Activated CD4-positive, alpha-beta T cell treated with anti-CD3 and anti-CD28 coated beads, Interleukin-2, amount 10 ng/mL, durations not matched to agents 24 days and 14 days (primary cell): Measurements from ENCODE around the gene DNAJC4. TPM values are rescaled to one million over a fixed set of nuclear protein-coding genes. Genes with fewer than 3 reads are reported as not detected.
"Not testable (repeated sequence)": the region's sequence is repeated elsewhere in the genome, so short reads cannot be mapped to it uniquely, and the experiment has no call there.

Source experiments
- DNase-seq: peaks from one replicate; pipeline ENCODE4 v3.0.0; 2022
- H3K27ac Mint-ChIP-seq: one replicate; pipeline ENCODE4 v1.8.0; 2022; ENCODE audit warnings: mild to moderate bottlenecking, mixed read lengths
- H3K27me3 Mint-ChIP-seq: one replicate; pipeline ENCODE4 v1.8.0; 2022; ENCODE audit warnings: mixed read lengths
- H3K36me3 Mint-ChIP-seq: one replicate; pipeline ENCODE4 v1.8.0; 2022; ENCODE audit warnings: low read depth, mild to moderate bottlenecking, mixed read lengths
- H3K4me1 Mint-ChIP-seq: one replicate; pipeline ENCODE4 v1.8.0; 2021; ENCODE audit warnings: mixed read lengths
- H3K4me3 Mint-ChIP-seq: one replicate; pipeline ENCODE4 v1.8.0; 2022; ENCODE audit warnings: mild to moderate bottlenecking, moderate library complexity, mixed read lengths
- H3K9me3 Mint-ChIP-seq: one replicate; pipeline ENCODE4 v1.8.0; 2021; ENCODE audit warnings: mixed read lengths
- intact Hi-C: fragments of 100-400 bp; cut with micrococcal nuclease; formaldehyde crosslinking; loops from one replicate; pipeline ENCODE4 v1.15.1; 2023
- total RNA-seq: library from RNA; stranded (reverse); gene quantifications from 2 replicates; pipeline ENCODE4 v1.2.3, GENCODE V29; 2022

The DNAJC4 gene
- total RNA-seq, 1 donor from 2014 or later = 19.9 TPM

GRCh38 chr11:64239662-64240434 is 9.5 kb downstream of the DNAJC4 start:
- Mint-ChIP-seq H3K36me3 (peaks cover 41% of the 10 kb centered on the region), H3K27me3 (no peaks in the 10 kb centered on the region), H3K4me1 (peaks cover 44% of the 10 kb centered on the region), H3K4me3 (peak overlapping the region; percentile 95), H3K27ac (peak overlapping the region; percentile 97), H3K9me3 (no peaks in the 10 kb centered on the region)
- intact Hi-C loops = loop anchor here (2.0 to 10.0 kb wide), 5 partner anchors 33 to 1635 kb away; partner anchors contain the start of genes BAD, FERMT3, GPR137 and MTA2
- no peak for DNase-seq

DNA sequence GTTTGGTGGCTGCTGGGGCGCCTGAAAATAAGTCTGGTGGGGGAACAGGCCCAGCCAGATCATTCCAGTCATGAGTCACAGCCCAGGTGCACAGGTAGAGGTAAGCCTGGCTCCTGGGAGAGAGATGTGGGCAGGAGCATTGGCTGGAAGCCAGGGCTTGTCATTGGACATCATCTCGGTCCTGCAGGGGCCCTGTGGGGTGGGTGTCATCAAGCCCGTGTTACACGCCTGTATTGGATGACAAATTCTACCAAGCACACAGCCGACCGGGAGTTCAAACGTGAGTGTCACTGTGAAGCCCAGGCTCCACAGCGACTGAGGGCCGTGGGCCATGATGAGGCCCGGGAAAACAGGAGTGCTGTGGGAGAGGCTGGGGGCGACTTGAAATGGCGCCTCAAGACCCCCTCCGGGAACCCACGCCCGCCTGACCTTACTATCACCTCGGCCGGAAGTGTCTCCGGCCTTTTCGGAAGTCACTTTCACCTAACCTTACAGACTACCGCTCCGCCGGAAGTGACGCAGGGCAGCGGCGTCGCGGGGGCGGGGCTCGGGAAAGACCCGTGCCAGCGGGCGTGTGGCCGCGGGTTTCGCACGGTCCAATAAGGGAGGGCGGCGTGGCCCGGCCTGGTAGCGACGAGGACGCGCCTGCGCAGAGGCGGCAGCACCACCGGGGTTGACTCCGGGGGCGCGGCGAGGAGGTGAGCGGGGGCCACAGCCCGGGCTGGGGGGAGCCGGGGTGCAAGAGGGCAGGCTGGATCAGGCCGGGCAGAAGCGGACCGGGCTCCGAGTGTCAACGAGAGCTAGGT is 10.3 kb downstream of the DNAJC4 start, which contains the start of gene FKBP2:
FKBP2 (plus strand) TSS at position 661 of the 806 bp plus-strand sequence. CDS start 1,293 bp downstream, outside the sequence.
- Mint-ChIP-seq H3K27me3 (no peaks in the 10 kb centered on the region), H3K36me3 (peaks cover 41% of the 10 kb centered on the region), H3K27ac (peak within 1 kb of the TSS; percentile 97), H3K4me1 (peaks cover 40% of the 10 kb centered on the region), H3K9me3 (no peaks in the 10 kb centered on the region), H3K4me3 (peak within 1 kb of the TSS; percentile 95)
- intact Hi-C loops = loop anchor here (1.0 to 10.0 kb wide), 7 partner anchors 10 to 1636 kb away; partner anchors contain the start of genes BAD, DNAJC4, FERMT3 and GPR137
- peak; percentile 100 for DNase-seq

DNA sequence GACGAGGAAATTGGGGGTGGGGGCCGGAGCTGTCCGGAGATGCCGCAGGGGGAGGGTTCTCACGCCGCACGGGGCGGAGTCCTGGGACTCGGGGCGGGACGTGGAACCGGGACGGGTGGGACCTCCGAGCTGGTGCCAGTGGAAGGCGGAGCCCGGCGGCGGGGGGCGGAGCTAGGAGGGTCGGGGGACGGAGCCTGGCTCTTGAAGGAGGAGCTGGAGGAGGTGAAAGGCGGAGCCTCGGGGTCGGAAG is 10.8 kb downstream of the DNAJC4 start:
- no peaks in the 10 kb centered on the region for H3K27me3 Mint-ChIP-seq

DNA sequence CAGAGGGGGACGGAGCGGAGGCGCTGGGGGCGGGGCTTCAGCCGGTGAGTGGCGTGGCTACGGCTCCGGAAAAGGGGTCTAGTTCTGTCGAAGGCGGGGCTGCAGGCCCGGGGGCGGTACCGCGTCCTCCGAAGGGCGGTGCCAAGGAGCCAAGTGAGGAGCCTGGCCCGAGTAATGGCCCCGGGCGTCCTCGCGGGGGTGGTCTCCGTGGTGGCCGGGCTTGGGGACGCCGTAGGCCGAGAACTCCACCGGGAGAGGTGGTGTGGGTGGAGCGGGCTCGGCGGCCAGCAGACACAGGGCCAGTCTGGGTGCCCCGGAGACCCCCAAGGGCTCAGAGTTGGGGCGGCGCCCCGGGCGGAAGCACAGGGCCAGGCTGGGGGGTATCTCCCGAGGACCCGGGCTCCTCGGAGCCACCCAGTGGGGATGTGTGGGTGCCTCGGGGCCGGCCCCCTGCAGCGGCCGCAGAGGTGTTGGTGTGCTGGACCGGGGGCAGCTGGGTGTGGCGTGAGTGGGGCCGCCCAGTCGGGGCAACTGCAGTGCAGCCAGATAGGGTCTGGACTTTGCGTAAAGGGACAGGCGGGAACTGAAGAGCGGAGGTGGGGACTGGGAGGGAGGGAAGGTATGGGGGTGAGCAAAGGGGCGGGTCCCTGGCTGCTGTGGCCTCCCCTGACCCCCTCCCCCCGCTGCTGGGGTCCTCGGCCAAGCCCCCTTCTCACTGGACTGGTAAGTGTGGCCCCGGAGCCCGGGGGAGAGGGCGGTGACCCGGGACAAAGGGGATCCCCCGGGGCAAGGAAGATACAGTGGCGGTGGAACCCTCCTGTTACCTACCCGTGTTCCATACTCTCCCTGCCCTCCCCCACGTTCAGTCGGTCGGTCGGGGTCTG is 11.4 kb downstream of the DNAJC4 start:
- H3K9me3 Mint-ChIP-seq = no peaks in the 10 kb centered on the region
- H3K27me3 Mint-ChIP-seq = no peaks in the 10 kb centered on the region
- H3K4me1 Mint-ChIP-seq = peaks cover 39% of the 10 kb centered on the region
- peak overlapping the region; percentile 95 for H3K4me3 Mint-ChIP-seq
- intact Hi-C loops = loop anchor here (1.0 to 10.0 kb wide), 7 partner anchors 11 to 1637 kb away; partner anchors contain the start of genes BAD, DNAJC4, FERMT3 and GPR137
- peak overlapping the region; percentile 97 for H3K27ac Mint-ChIP-seq
- no peak for DNase-seq
- H3K36me3 Mint-ChIP-seq = peaks cover 41% of the 10 kb centered on the region

More for the DNA sequence above, 10.8 kb downstream of the DNAJC4 start:
- Mint-ChIP-seq H3K36me3 (peaks cover 41% of the 10 kb centered on the region), H3K4me1 (peaks cover 39% of the 10 kb centered on the region), H3K27ac (peak overlapping the region; percentile 97), H3K4me3 (peak overlapping the region; percentile 95), H3K9me3 (no peaks in the 10 kb centered on the region)
- intact Hi-C loops = loop anchor here (1.0 to 10.0 kb wide), 7 partner anchors 11 to 1636 kb away; partner anchors contain the start of genes BAD, DNAJC4, FERMT3 and GPR137
- DNase-seq = peak; percentile 100

GRCh38 chr11:64243236-64243854 is 13.0 kb downstream of the DNAJC4 start:
- peak overlapping the region; percentile 16 for H3K27ac Mint-ChIP-seq
- H3K4me1 Mint-ChIP-seq = peaks cover 32% of the 10 kb centered on the region
- peaks cover 31% of the 10 kb centered on the region for H3K36me3 Mint-ChIP-seq
- H3K27me3 Mint-ChIP-seq = no peaks in the 10 kb centered on the region
- no peaks in the 10 kb centered on the region for H3K9me3 Mint-ChIP-seq
- intact Hi-C loops = loop anchor here (10.0 kb wide), 1 partner anchor 1639 kb away; the partner anchor contains the start of gene MTA2
- no peak for DNase-seq
- H3K4me3 Mint-ChIP-seq = peak overlapping the region; percentile 95

DNA sequence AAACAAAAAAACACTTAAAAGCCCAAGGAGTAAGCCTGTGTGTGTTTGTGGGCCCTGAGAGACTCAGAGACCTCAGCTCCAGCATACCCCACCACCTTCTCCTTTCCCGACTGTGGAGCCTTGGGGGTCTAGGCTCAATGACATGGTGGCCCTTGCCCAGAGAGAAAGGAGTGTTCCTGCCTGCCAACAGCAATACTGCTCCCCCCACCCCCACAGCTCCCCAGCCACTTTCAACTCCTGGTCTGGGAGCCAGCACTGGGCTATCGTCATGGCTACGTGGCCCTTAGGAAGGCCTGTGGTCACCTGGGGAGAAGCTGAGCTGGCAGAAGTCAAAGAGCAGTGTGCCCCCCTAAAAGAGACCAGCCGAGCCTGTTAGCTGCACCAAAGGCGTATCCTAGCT is 13.8 kb downstream of the DNAJC4 start:
- Mint-ChIP-seq H3K27me3 (no peaks in the 10 kb centered on the region), H3K4me3 (peak overlapping the region; percentile 95)

DNA sequence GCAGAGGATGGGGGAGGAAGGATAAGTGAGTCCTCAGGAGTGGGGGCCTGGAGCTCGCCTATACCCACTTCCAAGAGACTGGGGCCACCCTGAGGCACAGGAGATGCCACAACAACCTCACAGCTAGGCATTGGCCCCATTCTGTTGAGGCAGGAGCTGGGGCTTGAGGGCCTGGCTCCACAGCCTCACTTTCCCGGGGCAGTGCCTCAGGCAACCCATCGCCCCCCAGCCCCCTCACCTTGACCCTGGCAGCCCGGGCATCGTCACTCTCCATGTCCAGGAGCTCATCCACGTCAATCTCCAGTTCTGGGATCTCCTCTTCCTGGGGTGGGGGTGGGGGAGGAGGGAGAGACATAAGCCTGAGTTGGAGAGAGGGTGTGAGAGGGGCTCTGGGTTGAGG is 14.6 kb downstream of the DNAJC4 start:
- Mint-ChIP-seq H3K27me3 (no peaks in the 10 kb centered on the region), H3K4me1 (peaks cover 26% of the 10 kb centered on the region), H3K36me3 (peaks cover 27% of the 10 kb centered on the region), H3K4me3 (peak overlapping the region; percentile 90), H3K27ac (peak overlapping the region; percentile 41), H3K9me3 (no peaks in the 10 kb centered on the region)
- intact Hi-C loops = loop anchor here (10.0 kb wide), 1 partner anchor 1640 kb away; the partner anchor contains the start of gene MTA2
- no peak for DNase-seq

More for the DNA sequence above, 13.8 kb downstream of the DNAJC4 start:
- no peaks in the 10 kb centered on the region for H3K9me3 Mint-ChIP-seq
- DNase-seq = no peak
- H3K27ac Mint-ChIP-seq = peak overlapping the region; percentile 45
- peaks cover 27% of the 10 kb centered on the region for H3K36me3 Mint-ChIP-seq
- intact Hi-C loops = loop anchor here (10.0 kb wide), 1 partner anchor 1639 kb away; the partner anchor contains the start of gene MTA2
- H3K4me1 Mint-ChIP-seq = peaks cover 26% of the 10 kb centered on the region

- DNase-seq = no peak
- peak overlapping the region; percentile 94 for H3K27ac Mint-ChIP-seq
- peak overlapping the region; percentile 90 for H3K4me3 Mint-ChIP-seq
- H3K4me1 Mint-ChIP-seq = peaks cover 24% of the 10 kb centered on the region
- H3K27me3 Mint-ChIP-seq = no peaks in the 10 kb centered on the region
- H3K9me3 Mint-ChIP-seq = no peaks in the 10 kb centered on the region
- intact Hi-C loops = loop anchor here (10.0 kb wide), 1 partner anchor 1641 kb away; the partner anchor contains the start of gene MTA2
- H3K36me3 Mint-ChIP-seq = peaks cover 23% of the 10 kb centered on the region
Measured at GRCh38 chr11:64245401-64245796, 15.1 kb downstream of the DNAJC4 start.

- peak; percentile 82 for DNase-seq
- H3K36me3 Mint-ChIP-seq = peaks cover 20% of the 10 kb centered on the region
- H3K4me3 Mint-ChIP-seq = peak overlapping the region; percentile 90
- intact Hi-C loops = loop anchor here (1.0 to 10.0 kb wide), 2 partner anchors 59 to 1641 kb away; partner anchors contain the start of genes ESRRA and MTA2
- H3K27me3 Mint-ChIP-seq = no peaks in the 10 kb centered on the region
- H3K27ac Mint-ChIP-seq = peak overlapping the region; percentile 94
- no peaks in the 10 kb centered on the region for H3K9me3 Mint-ChIP-seq
- H3K4me1 Mint-ChIP-seq = peaks cover 24% of the 10 kb centered on the region
Measured at GRCh38 chr11:64245797-64246620, 15.7 kb downstream of the DNAJC4 start.

DNA sequence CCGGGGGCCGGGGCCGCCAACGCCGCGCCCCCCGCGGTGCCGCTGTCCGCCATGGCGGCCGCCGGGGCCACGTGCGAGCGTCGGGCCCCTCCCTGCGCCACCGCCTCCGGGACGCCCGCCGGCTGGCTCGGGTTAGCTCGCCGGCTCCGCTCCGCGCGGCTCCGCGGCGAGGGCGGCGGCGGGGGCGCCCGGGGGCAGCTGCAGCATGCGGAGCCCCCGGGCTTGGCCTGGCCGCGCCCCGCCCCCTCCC is 16.2 kb downstream of the DNAJC4 start:
- not testable (repeated sequence) for H3K9me3 Mint-ChIP-seq, DNase-seq, H3K27me3 Mint-ChIP-seq
- Mint-ChIP-seq H3K36me3 (peaks cover 19% of the 10 kb centered on the region), H3K4me1 (peaks cover 25% of the 10 kb centered on the region), H3K27ac (peak overlapping the region; percentile 86), H3K4me3 (peak overlapping the region; percentile 90)
- intact Hi-C loops = loop anchor here (1.0 to 10.0 kb wide), 2 partner anchors 59 to 1642 kb away; partner anchors contain the start of genes ESRRA and MTA2

DNA sequence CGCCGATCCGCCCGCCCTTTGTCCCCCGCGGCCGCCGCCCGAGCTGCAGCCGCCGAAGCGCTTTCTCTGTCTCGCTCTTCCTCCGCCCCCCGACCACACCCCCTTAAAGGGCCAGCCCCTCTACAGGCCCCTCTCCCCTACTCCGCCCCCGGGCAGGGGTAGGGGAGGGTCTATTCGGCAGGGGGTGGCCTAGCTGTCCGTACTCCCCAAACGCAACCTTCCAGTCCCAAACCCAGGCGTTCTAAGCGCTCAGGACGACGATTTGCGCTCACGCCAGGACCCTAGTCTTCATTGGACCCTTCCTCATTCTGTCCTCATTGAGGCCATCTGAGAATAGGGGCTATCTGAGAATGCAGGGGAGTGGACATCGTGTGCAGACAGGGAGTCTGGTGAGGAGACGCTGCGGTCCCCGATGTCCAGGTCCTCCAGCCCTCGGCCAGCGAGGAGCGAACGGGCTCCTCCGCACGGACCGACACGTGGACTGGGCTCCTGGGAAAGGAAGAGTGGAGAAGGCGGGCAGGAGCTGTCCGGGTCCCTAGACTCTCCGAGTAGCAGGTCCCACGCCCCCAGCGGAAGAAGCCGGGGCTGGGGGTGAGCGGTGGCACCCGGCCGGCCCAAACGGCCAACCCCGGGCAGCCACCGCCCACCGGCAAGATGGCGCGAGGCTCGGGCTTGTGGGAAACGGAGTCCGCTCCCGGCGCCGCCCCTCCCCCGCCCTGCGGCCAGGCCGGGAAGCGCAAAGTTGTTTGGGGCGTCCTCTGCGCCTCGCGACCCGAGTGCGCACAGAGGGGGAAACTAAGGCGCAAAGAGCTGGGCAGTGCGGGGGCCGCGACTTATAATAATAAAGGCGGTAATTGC is 16.8 kb downstream of the DNAJC4 start, which contains the start of gene PPP1R14B:
PPP1R14B (minus strand) TSS at position 73 of the 858 bp plus-strand sequence. CDS start 270 bp downstream, outside the sequence.
- Mint-ChIP-seq H3K36me3 (peaks cover 18% of the 10 kb centered on the region), H3K4me1 (peaks cover 29% of the 10 kb centered on the region), H3K9me3 (no peaks in the 10 kb centered on the region), H3K4me3 (peak within 1 kb of the TSS; percentile 90), H3K27me3 (no peaks in the 10 kb centered on the region), H3K27ac (peak within 1 kb of the TSS; percentile 94)
- intact Hi-C loops = loop anchor here (1.0 to 10.0 kb wide), 3 partner anchors 22 to 1642 kb away; partner anchors contain the start of genes ESRRA and MTA2
- DNase-seq = peak; percentile 95
